HCT116 (cell line): ENCODE results near the gene ALOX5AP. TPM values are rescaled to one million over a fixed set of nuclear protein-coding genes. Genes with fewer than 3 reads are reported as not detected.

Experiments
- ATAC-seq: fragments of 200-7000 bp; cut with Tn5 transposase; 2 replicates; pipeline ENCODE4 v1.9.1; 2020; ENCODE audit warnings: mild to moderate bottlenecking, moderate library complexity
- BruUV-seq: library from RNA; stranded (reverse); fragments of 400-500 nt; replicated peaks from 2 replicates; lab custom pipeline; 2021; lab: Mats Ljungman, UMichigan
- CTCF ChIA-PET: fragments of 300-600 bp; sonication (Branson Sonifier 250); formaldehyde crosslinking; loops from one replicate; lab custom pipeline; 2021; ENCODE audit warnings: antibody characterized with exemption; lab: Charles Lee
- POLR2A ChIA-PET: fragments of 300-600, 350-600 bp; sonication (Branson Sonifier 250); formaldehyde crosslinking; loops from one replicate; lab custom pipeline; 2021; ENCODE audit warnings: antibody characterized with exemption; lab: Charles Lee
- RAD21 ChIA-PET, 2 experiments: fragments of 300-600 bp; sonication (Branson Sonifier 250); formaldehyde crosslinking; loops; one replicate each; lab custom pipeline; 2023; ENCODE audit warnings: low total read pairs in 2 of 2; ENCODE audit not compliant: uncharacterized antibody in 2 of 2, unreplicated experiment in 2 of 2, low non-redundant PET in 1 of 2; lab: Charles Lee
- DNase-seq: peaks from one replicate; pipeline ENCODE4 v3.0.0-alpha.2; 2010; ENCODE audit warnings: low read depth, low spot score
- H2AFZ ChIP-seq: fragments of 200-600 bp; shearing (Covaris generic), sonication (generic); 2 replicates; pipeline ENCODE4 v1.6.1; 2017; ENCODE audit warnings: low read depth, mixed run types, mixed read lengths, antibody characterized with exemption, low read length; ENCODE audit not compliant: poor library complexity, severe bottlenecking
- H3K27ac ChIP-seq: 2 replicates; pipeline ENCODE4 v1.5.1; 2012; ENCODE audit warnings: low read depth, low read length
- H3K27me3 ChIP-seq: fragments of 200-600 bp; sonication (generic); 2 replicates; pipeline ENCODE4 v1.6.1; 2016; ENCODE audit warnings: mixed run types, low read length, mixed read lengths; ENCODE audit not compliant: insufficient read depth
- H3K36me3 ChIP-seq, 2 experiments: fragments of 200-500 bp in 1 of 2; fragments of 200-600 bp in 1 of 2; sonication (Bioruptor generic) in 1 of 2; sonication (generic) in 1 of 2; 2 replicates each; pipeline versions ENCODE4 v1.5.1 to v1.6.1; 2014 to 2016; ENCODE audit warnings: low read length in 2 of 2, inconsistent platforms in 1 of 2, mixed read lengths in 1 of 2, mixed run types in 1 of 2; ENCODE audit not compliant: insufficient read depth in 2 of 2, control insufficient read depth in 1 of 2
- H3K4me1 ChIP-seq, 2 experiments: fragments of 200-600 bp in 1 of 2; sonication (generic) in 1 of 2; 2 replicates each; pipeline versions ENCODE4 v1.5.1 to v1.6.1; 2012 to 2017; ENCODE audit warnings: low read length in 2 of 2, inconsistent platforms in 1 of 2, mild to moderate bottlenecking in 1 of 2, mixed read lengths in 1 of 2, mixed run types in 1 of 2, moderate library complexity in 1 of 2; ENCODE audit not compliant: insufficient read depth in 2 of 2, control insufficient read depth in 1 of 2
- H3K4me2 ChIP-seq: fragments of 200-600 bp; sonication (generic); 2 replicates; pipeline ENCODE4 v1.6.1; 2017; ENCODE audit warnings: mixed run types, low read length, mixed read lengths
- H3K4me3 ChIP-seq, 2 experiments: fragments of 200-600 bp in 1 of 2; sonication (generic) in 1 of 2; replicated peaks in 1 of 2; 2 replicates each; pipeline ENCODE4 v1.5.1; 2011 to 2016; ENCODE audit warnings: low read length in 2 of 2, control low read depth in 1 of 2, low read depth in 1 of 2, mild to moderate bottlenecking in 1 of 2, mixed read lengths in 1 of 2, mixed run types in 1 of 2
- H3K79me2 ChIP-seq: fragments of 200-600 bp; sonication (generic); 2 replicates; pipeline ENCODE4 v1.6.1; 2017; ENCODE audit warnings: mild to moderate bottlenecking, mixed run types, low read length, moderate library complexity, mixed read lengths; ENCODE audit not compliant: insufficient read depth
- H3K9ac ChIP-seq: fragments of 200-600 bp; sonication (generic); 2 replicates; pipeline ENCODE4 v1.6.1; 2016; ENCODE audit warnings: low read length, mixed read lengths
- H3K9me2 ChIP-seq: fragments of 200-600 bp; sonication (generic), shearing (Covaris generic); 2 replicates; pipeline ENCODE4 v1.6.1; 2017; ENCODE audit warnings: mixed run types, mild to moderate bottlenecking, moderate library complexity; ENCODE audit not compliant: insufficient read depth
- H3K9me3 ChIP-seq, 2 experiments: fragments of 200-500 bp in 1 of 2; fragments of 200-600 bp in 1 of 2; sonication (Bioruptor generic) in 1 of 2; sonication (generic) in 1 of 2; 2 replicates each; pipeline ENCODE4 v1.6.1; 2014 to 2017; ENCODE audit warnings: low read length in 2 of 2, mixed read lengths in 2 of 2, inconsistent platforms in 1 of 2, low read depth in 1 of 2, mild to moderate bottlenecking in 1 of 2, mixed run types in 1 of 2, moderate library complexity in 1 of 2; ENCODE audit not compliant: control insufficient read depth in 1 of 2, insufficient read depth in 1 of 2
- H4K20me1 ChIP-seq: fragments of 200-600 bp; sonication (generic), shearing (Covaris generic); 2 replicates; pipeline ENCODE4 v1.6.1; 2017; ENCODE audit warnings: mixed run types, mild to moderate bottlenecking, moderate library complexity; ENCODE audit not compliant: insufficient read depth
- CBX3 ChIP-seq: IDR thresholded peaks from 2 replicates; pipeline ENCODE4 v1.6.1; 2012; ENCODE audit warnings: low read depth
- CEBPB ChIP-seq: IDR thresholded peaks from 2 replicates; pipeline ENCODE4 v1.6.1; 2012; ENCODE audit warnings: low read depth
- CTCF ChIP-seq, 3 experiments: fragments of 200-600 bp in 1 of 3; sonication (generic) in 1 of 3; IDR thresholded peaks in 2 of 3; conservative IDR thresholded peaks in 1 of 3; 2 replicates each; pipeline ENCODE4 v1.5.1; 2012 to 2017; ENCODE audit warnings: low read depth in 2 of 3, low read length in 2 of 3, antibody characterized with exemption in 1 of 3, borderline replicate concordance in 1 of 3, control low read depth in 1 of 3, mild to moderate bottlenecking in 1 of 3, mixed read lengths in 1 of 3, mixed run types in 1 of 3, moderate library complexity in 1 of 3; ENCODE audit not compliant: insufficient read depth in 1 of 3
- EGR1 ChIP-seq: IDR thresholded peaks from 2 replicates; pipeline ENCODE4 v1.6.1; 2012; ENCODE audit warnings: low read depth
- ELF1 ChIP-seq: IDR thresholded peaks from 2 replicates; pipeline ENCODE4 v1.6.1; 2012; ENCODE audit warnings: low read depth, borderline replicate concordance
- EZH2phosphoT487 ChIP-seq: fragments of 200-600 bp; IDR thresholded peaks from 2 replicates; pipeline ENCODE4 v1.6.1; 2018; ENCODE audit warnings: antibody characterized with exemption, borderline replicate concordance
- FOSL1 ChIP-seq: IDR thresholded peaks from 2 replicates; pipeline ENCODE4 v1.6.1; 2012; ENCODE audit warnings: low read depth
- JUND ChIP-seq: IDR thresholded peaks from 2 replicates; pipeline ENCODE4 v1.6.1; 2012
- MAX ChIP-seq: IDR thresholded peaks from 2 replicates; pipeline ENCODE4 v1.6.1; 2012
- POLR2A ChIP-seq: IDR thresholded peaks from 2 replicates; pipeline ENCODE4 v1.7.0; 2011; ENCODE audit warnings: borderline replicate concordance; ENCODE audit not compliant: insufficient read depth, insufficient read length; ENCODE audit errors: extremely low read depth
- REST ChIP-seq: IDR thresholded peaks from 2 replicates; pipeline ENCODE4 v1.6.1; 2012; ENCODE audit warnings: low read depth
- SIN3A ChIP-seq: IDR thresholded peaks from 2 replicates; pipeline ENCODE4 v1.6.1; 2012; ENCODE audit warnings: low read depth
- SP1 ChIP-seq: IDR thresholded peaks from 2 replicates; pipeline ENCODE4 v1.6.1; 2012; ENCODE audit warnings: low read depth
- TCF7L2 ChIP-seq: IDR thresholded peaks from 2 replicates; pipeline ENCODE4 v1.7.0; 2011; ENCODE audit warnings: borderline replicate concordance, inconsistent platforms; ENCODE audit not compliant: insufficient read depth, insufficient read length; ENCODE audit errors: extremely low read depth
- ZNF274 ChIP-seq: fragments of 200-500 bp; sonication (Bioruptor generic); IDR thresholded peaks from 2 replicates; pipeline ENCODE4 v1.6.1; 2014; ENCODE audit warnings: mild to moderate bottlenecking, low read depth, low read length, inconsistent platforms
- intact Hi-C: fragments of 100-400 bp; cut with micrococcal nuclease; formaldehyde crosslinking; loops from 2 replicates; pipeline ENCODE4 v1.10.0; 2022
- total RNA-seq: library from RNA; stranded (reverse); gene quantifications from one replicate; pipeline ENCODE4 v1.2.1, GENCODE V29; 2021; ENCODE audit not compliant: unreplicated experiment
- TF ChIP-seq, protein P1 (sequence below): IDR thresholded peaks from 2 replicates; pipeline ENCODE4 v1.6.1; 2011; ENCODE audit warnings: mild to moderate bottlenecking, low read length, moderate library complexity; ENCODE audit not compliant: insufficient replicate concordance; ENCODE audit errors: extremely low read depth

Gene ALOX5AP
- total RNA-seq, 1 experiment from 2014 or later: not detected

DNA sequence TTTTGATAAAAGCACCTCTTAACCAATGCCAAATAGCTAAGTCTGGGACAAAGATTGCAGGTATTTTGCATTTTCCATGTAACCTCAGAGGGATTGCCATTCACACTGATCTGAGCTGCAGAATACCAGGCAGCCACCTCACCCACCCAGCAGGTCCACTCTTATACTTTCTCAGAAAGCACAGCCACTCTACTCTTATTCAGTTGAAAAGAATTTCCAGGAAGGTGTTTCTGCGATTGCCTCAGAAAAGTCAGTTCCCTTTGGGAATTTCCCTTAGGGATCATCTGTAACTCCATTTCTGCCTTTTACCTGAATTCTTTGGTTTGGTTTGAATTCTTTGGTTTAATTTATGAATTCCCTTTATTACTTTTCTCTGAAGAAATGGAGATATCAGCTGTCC lies 904 bp upstream of the ALOX5AP start:
- Histone ChIP-seq H3K4me2 (no peak overlapping the region), H4K20me1 (no peaks in the 10 kb centered on the region), H3K9ac (no peak overlapping the region), H3K36me3 (no peaks in the 10 kb centered on the region), H2AFZ (no peak overlapping the region), H3K4me1 (peaks cover 0 to under 1% of the 10 kb centered on the region in 2 experiments; a peak in 3 of 4 replicates), H3K9me3 (no peaks in the 10 kb centered on the region), H3K79me2 (no peaks in the 10 kb centered on the region), H3K9me2 (no peaks in the 10 kb centered on the region), H3K4me3 (no peak overlapping the region)
- DNase-seq (no peak), ATAC-seq (no peak)
- ChIA-PET POLR2A (no interaction called here), RAD21 (no interaction called here), CTCF (no interaction called here)
- intact Hi-C loops: no loop called here
- BruUV-seq: no TSS peak
- TF ChIP-seq CBX3 (no peak), EGR1 (no peak), MAX (no peak), CTCF (IDR thresholded peaks at IDR 0.05 in 2 of 3, conservative IDR thresholded peaks at IDR 0.05 in 1 of 3; ENCODE audit: borderline replicate concordance in 1 of 3, insufficient read depth in 1 of 3, low read depth in 2 of 3, low read length in 2 of 3) (no peak), REST (no peak), EZH2phosphoT487 (no peak), FOSL1 (no peak), JUND (no peak), SP1 (no peak), CEBPB (no peak), ELF1 (no peak), SIN3A (no peak), TCF7L2 (no peak), POLR2A (no peak), ZNF274 (no peak)
- TF ChIP-seq, protein P1, sequence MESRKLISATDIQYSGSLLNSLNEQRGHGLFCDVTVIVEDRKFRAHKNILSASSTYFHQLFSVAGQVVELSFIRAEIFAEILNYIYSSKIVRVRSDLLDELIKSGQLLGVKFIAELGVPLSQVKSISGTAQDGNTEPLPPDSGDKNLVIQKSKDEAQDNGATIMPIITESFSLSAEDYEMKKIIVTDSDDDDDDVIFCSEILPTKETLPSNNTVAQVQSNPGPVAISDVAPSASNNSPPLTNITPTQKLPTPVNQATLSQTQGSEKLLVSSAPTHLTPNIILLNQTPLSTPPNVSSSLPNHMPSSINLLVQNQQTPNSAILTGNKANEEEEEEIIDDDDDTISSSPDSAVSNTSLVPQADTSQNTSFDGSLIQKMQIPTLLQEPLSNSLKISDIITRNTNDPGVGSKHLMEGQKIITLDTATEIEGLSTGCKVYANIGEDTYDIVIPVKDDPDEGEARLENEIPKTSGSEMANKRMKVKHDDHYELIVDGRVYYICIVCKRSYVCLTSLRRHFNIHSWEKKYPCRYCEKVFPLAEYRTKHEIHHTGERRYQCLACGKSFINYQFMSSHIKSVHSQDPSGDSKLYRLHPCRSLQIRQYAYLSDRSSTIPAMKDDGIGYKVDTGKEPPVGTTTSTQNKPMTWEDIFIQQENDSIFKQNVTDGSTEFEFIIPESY: no peak
- TF ChIP-seq, all 23 proteins: peak for 0
- Histone ChIP-seq H3K27ac (no peak overlapping the region), H3K27me3 (peaks cover 66% of the 10 kb centered on the region)
